ENCODE data around the gene EEF1E1.

EEF1E1 gene

GRCh38 chr6:8073758-8074157 is 28.6 kb downstream of the EEF1E1 start:
- DNase-seq (ENCODE audit: low read depth), result no peak
- TF ChIP-seq CTCF (conservative IDR thresholded peaks at IDR 0.05; ENCODE audit: low read depth, low read length), result no peak
- no peak overlapping the region for H3K4me3 ChIP-seq (ENCODE audit: low read length)

- no peak for TF ChIP-seq CTCF (conservative IDR thresholded peaks at IDR 0.05; ENCODE audit: low read depth, low read length)
- H3K4me3 ChIP-seq (ENCODE audit: low read length), result no peak overlapping the region
- DNase-seq (ENCODE audit: low read depth), result no peak
These were observed 31.6 kb downstream of the EEF1E1 start for GRCh38 chr6:8070718-8071117.

DNA sequence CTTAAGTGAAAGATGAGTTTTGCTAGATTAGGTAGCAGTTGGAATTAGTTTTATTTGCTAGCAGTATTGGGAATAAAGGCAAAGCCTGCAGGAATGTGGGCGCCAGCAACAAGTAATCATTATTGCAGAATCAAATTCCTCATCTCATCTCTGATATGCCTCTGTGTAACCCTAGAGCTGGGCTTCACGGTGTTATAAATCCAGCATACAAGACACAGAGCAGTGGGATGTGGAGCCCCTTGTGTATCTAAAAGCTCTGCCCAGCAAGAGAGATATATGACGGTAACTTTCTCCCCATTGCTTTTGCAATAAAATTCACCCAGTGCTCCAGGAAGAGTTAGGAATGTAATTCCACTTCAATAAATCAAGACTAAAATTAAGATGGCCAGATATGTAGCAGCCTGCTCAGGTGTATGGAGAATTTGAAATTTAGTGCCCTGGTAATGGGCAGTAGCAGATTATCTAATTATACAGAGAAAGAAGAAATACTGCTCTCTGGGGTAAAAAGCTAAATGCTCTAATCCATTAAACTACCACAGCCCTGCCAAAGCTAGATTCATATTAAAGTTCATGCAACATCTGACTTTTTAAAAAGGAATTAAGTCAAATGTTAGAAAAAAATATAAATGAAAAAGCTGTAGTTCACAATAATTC is 32.6 kb downstream of the EEF1E1 start:
- H3K4me3 ChIP-seq (ENCODE audit: low read length), result no peak overlapping the region
- no peak for DNase-seq (ENCODE audit: low read depth)
- TF ChIP-seq CTCF (conservative IDR thresholded peaks at IDR 0.05; ENCODE audit: low read depth, low read length), result no peak

GRCh38 chr6:8069151-8069550 is 33.2 kb downstream of the EEF1E1 start:
- no peak for TF ChIP-seq CTCF (conservative IDR thresholded peaks at IDR 0.05; ENCODE audit: low read depth, low read length)
- DNase-seq (ENCODE audit: low read depth), result no peak
- no peak overlapping the region for H3K4me3 ChIP-seq (ENCODE audit: low read length)

- no peak for DNase-seq (ENCODE audit: low read depth)
- TF ChIP-seq CTCF (conservative IDR thresholded peaks at IDR 0.05; ENCODE audit: low read depth, low read length), result no peak
- H3K4me3 ChIP-seq (ENCODE audit: low read length), result no peak overlapping the region
These were observed 36.2 kb downstream of the EEF1E1 start for GRCh38 chr6:8066108-8066507.

DNA sequence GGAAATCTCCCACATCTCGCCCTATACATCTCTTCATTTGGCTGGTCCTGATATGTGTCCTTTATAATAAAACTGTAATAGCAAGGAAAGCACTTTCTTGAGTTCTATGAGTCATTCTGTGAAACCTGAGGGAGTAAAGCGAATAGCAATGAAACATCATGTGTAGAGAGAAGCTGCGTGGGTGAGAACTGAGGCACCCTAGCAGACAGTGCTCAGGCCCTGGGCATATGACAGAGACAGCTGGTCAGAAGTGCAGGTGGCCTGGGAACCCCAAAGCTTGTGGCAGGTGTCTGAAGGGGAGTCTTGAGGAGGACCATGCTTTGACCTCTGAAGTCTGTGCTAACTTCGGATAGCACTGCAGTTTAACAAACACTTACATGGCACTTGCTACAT is 36.8 kb downstream of the EEF1E1 start:
- TF ChIP-seq CTCF (conservative IDR thresholded peaks at IDR 0.05; ENCODE audit: low read depth, low read length), result no peak
- DNase-seq (ENCODE audit: low read depth), result no peak
- no peak overlapping the region for H3K4me3 ChIP-seq (ENCODE audit: low read length)

GRCh38 chr6:8064638-8065518 is 37.5 kb downstream of the EEF1E1 start:
- no peak for TF ChIP-seq CTCF (conservative IDR thresholded peaks at IDR 0.05; ENCODE audit: low read depth, low read length)
- DNase-seq (ENCODE audit: low read depth), result no peak

More at GRCh38 chr6:8064638-8065518, 37.5 kb downstream of the EEF1E1 start:
- peak overlapping the region; percentile 92 for H3K4me3 ChIP-seq (ENCODE audit: low read length)
